K562 (cell line): Measurements from ENCODE around the gene OR7A17.

Experiments
- KLF13 ChIP-seq: fragments of 450-650 bp; IDR thresholded peaks from 2 replicates; pipeline ENCODE4 v1.6.1; 2016; ENCODE audit warnings: missing genetic modification characterization, low read depth, mild to moderate bottlenecking, missing compliant biosample characterization, moderate library complexity, borderline replicate concordance
- SP1 ChIP-seq: sonication (generic); formaldehyde crosslinking; IDR thresholded peaks from 2 replicates; pipeline ENCODE4 v1.8.1; 2022; ENCODE audit warnings: mild to moderate bottlenecking, missing genetic modification reagents
- TRIM28 ChIP-seq: fragments of 450-650 bp; IDR thresholded peaks from 2 replicates; pipeline ENCODE4 v1.6.1; 2017
- ZHX1 ChIP-seq: fragments of 150-350 bp; conservative IDR thresholded peaks from 2 replicates; pipeline ENCODE4 v1.6.1; 2014; ENCODE audit warnings: low read length
- ZNF431 ChIP-seq: sonication (generic); formaldehyde crosslinking; IDR thresholded peaks from 2 replicates; pipeline ENCODE4 v1.8.0; 2022; ENCODE audit warnings: mild to moderate bottlenecking, missing genetic modification reagents
- TF ChIP-seq, protein P1 (sequence below), 2 experiments: fragments of 450-650 bp in 1 of 2; IDR thresholded peaks; 2 replicates each; pipeline ENCODE4 v1.6.1; 2011 to 2017; ENCODE audit warnings: low read depth in 2 of 2, antibody characterized with exemption in 1 of 2, borderline replicate concordance in 1 of 2, low read length in 1 of 2, mild to moderate bottlenecking in 1 of 2, mixed read lengths in 1 of 2; ENCODE audit not compliant: control insufficient read depth in 1 of 2

- TF ChIP-seq SP1 (CRISPR knock-in tag), result no peak
- no peak for TF ChIP-seq KLF13 (tag)
- TF ChIP-seq ZNF431, result no peak
- TF ChIP-seq, protein P1, sequence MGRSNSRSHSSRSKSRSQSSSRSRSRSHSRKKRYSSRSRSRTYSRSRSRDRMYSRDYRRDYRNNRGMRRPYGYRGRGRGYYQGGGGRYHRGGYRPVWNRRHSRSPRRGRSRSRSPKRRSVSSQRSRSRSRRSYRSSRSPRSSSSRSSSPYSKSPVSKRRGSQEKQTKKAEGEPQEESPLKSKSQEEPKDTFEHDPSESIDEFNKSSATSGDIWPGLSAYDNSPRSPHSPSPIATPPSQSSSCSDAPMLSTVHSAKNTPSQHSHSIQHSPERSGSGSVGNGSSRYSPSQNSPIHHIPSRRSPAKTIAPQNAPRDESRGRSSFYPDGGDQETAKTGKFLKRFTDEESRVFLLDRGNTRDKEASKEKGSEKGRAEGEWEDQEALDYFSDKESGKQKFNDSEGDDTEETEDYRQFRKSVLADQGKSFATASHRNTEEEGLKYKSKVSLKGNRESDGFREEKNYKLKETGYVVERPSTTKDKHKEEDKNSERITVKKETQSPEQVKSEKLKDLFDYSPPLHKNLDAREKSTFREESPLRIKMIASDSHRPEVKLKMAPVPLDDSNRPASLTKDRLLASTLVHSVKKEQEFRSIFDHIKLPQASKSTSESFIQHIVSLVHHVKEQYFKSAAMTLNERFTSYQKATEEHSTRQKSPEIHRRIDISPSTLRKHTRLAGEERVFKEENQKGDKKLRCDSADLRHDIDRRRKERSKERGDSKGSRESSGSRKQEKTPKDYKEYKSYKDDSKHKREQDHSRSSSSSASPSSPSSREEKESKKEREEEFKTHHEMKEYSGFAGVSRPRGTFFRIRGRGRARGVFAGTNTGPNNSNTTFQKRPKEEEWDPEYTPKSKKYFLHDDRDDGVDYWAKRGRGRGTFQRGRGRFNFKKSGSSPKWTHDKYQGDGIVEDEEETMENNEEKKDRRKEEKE (IDR thresholded peaks at IDR 0.05; ENCODE audit: borderline replicate concordance in 1 of 2, control insufficient read depth in 1 of 2, low read depth in 2 of 2, low read length in 1 of 2), result no peak
- no peak for TF ChIP-seq ZHX1
- TF ChIP-seq TRIM28, result no peak
Observed at GRCh38 chr19:14890643-14891379, 4.9 kb upstream of the OR7A17 start.
